ENCODE measurements around the gene TNK2. TPM values are rescaled to one million over a fixed set of nuclear protein-coding genes. Genes with fewer than 3 reads are reported as not detected.

The TNK2 gene
- total and polyA plus RNA-seq, 2 of the 13 experiments (the other 11 are each of a cell fraction or from before 2014, with no cell fraction given), result 4.6 to 5.8 TPM

DNA sequence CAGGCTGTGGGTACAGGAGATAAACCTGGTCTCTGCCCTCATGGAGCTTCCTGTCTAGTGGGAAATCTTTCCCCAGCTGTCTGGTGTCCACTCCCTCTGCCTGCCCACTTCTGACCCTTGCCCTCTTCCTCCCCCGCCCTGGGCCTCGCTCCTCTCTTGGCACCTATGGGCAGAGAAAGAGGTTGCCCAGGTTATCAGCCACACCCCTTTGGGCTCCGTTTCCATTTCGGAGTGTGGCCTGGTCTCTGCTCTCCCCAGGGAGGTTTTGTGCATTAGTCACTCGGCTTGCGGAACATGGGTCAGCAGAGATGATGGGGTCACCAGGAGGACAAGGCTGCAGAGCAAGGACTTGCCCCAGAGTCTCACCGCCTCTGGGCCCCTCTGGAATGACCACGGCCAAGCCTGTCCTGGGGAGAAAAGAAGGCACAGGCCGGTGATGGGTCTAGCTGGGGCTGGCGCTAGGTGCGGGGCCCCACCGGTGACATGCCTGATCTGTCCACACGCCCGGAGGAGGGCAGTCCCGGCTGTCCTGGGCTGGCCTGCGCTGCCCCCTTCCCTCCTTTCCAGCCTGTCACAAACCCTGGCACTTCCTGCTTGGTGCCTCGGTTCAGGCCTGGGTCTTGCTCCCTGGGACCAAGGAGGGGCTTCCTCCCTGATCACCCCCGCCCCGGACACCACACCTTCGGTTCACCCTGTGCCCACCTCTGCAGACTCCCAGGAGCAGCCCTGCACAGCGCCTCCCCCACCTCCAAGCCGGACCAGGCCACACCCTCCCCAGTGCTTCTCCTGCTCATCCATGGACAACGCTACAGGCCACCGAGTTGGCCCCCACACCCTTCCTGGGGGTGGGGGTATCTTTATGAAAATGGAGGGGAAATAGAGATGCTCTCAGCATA is 61.0 kb downstream of the TNK2 start (continued):
- TF ChIP-seq ZNF776 (CRISPR knock-in tag; IDR thresholded peaks at IDR 0.05), result no peak
- TF ChIP-seq KLF12 (CRISPR knock-in tag; IDR thresholded peaks at IDR 0.05; ENCODE audit: borderline replicate concordance), result no peak
- TF ChIP-seq, protein P1, sequence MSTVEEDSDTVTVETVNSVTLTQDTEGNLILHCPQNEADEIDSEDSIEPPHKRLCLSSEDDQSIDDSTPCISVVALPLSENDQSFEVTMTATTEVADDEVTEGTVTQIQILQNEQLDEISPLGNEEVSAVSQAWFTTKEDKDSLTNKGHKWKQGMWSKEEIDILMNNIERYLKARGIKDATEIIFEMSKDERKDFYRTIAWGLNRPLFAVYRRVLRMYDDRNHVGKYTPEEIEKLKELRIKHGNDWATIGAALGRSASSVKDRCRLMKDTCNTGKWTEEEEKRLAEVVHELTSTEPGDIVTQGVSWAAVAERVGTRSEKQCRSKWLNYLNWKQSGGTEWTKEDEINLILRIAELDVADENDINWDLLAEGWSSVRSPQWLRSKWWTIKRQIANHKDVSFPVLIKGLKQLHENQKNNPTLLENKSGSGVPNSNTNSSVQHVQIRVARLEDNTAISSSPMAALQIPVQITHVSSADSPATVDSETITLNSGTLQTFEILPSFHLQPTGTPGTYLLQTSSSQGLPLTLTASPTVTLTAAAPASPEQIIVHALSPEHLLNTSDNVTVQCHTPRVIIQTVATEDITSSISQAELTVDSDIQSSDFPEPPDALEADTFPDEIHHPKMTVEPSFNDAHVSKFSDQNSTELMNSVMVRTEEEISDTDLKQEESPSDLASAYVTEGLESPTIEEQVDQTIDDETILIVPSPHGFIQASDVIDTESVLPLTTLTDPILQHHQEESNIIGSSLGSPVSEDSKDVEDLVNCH (CRISPR knock-in tag; IDR thresholded peaks at IDR 0.05), result no peak
- TF ChIP-seq AKAP8 (CRISPR knock-in tag; IDR thresholded peaks at IDR 0.05), result no peak
- no peak for TF ChIP-seq ZNF431 (CRISPR knock-in tag; IDR thresholded peaks at IDR 0.05; ENCODE audit: borderline replicate concordance, low read depth)
- TF ChIP-seq KAT8 (CRISPR knock-in tag; IDR thresholded peaks at IDR 0.05), result 0 out of 2 replicates have a peak, but pooled peaks have one; percentile 22
- TF ChIP-seq ZNF773 (CRISPR knock-in tag; IDR thresholded peaks at IDR 0.05; ENCODE audit: borderline replicate concordance), result no peak
- no peak for TF ChIP-seq ZMYM3 (CRISPR knock-in tag; IDR thresholded peaks at IDR 0.05)
- TF ChIP-seq SRY (CRISPR knock-in tag; IDR thresholded peaks at IDR 0.05), result no peak
- no peak for TF ChIP-seq RAD21 (CRISPR knock-in tag; IDR thresholded peaks at IDR 0.05)
- no peak for TF ChIP-seq CREM (IDR thresholded peaks at IDR 0.05)
- no peak for TF ChIP-seq CREM (CRISPR knock-in tag; IDR thresholded peaks at IDR 0.05)
- TF ChIP-seq FOXA1 (IDR thresholded peaks at IDR 0.05), result no peak
- no peak for TF ChIP-seq FOXA1 (CRISPR knock-in tag; IDR thresholded peaks at IDR 0.05)
- TF ChIP-seq SRF (IDR thresholded peaks at IDR 0.05; ENCODE audit: low read depth, low read length), result no peak
- TF ChIP-seq SMAD1 (CRISPR knock-in tag; IDR thresholded peaks at IDR 0.05; ENCODE audit: borderline replicate concordance, low read depth), result no peak
- TF ChIP-seq ZNF292 (CRISPR knock-in tag; IDR thresholded peaks at IDR 0.05; ENCODE audit: borderline replicate concordance, low read depth), result 0 out of 2 replicates have a peak, but pooled peaks have one; percentile 39
- TF ChIP-seq FOSL1 (CRISPR knock-in tag; IDR thresholded peaks at IDR 0.05; ENCODE audit: borderline replicate concordance), result peak; percentile 85
- no peak for TF ChIP-seq NFE2L1 (CRISPR knock-in tag; IDR thresholded peaks at IDR 0.05; ENCODE audit: borderline replicate concordance)
- no peak for TF ChIP-seq TRIM24 (CRISPR knock-in tag; IDR thresholded peaks at IDR 0.05)
- no peak for TF ChIP-seq CHD2 (IDR thresholded peaks at IDR 0.05; ENCODE audit: low read depth, low read length)
- no peak for TF ChIP-seq MTF1 (CRISPR knock-in tag; IDR thresholded peaks at IDR 0.05)
- peak; percentile 22; the same call in 1 of the 2 replicates for TF ChIP-seq GATAD2A (CRISPR knock-in tag; IDR thresholded peaks at IDR 0.05)
- TF ChIP-seq, protein P2, sequence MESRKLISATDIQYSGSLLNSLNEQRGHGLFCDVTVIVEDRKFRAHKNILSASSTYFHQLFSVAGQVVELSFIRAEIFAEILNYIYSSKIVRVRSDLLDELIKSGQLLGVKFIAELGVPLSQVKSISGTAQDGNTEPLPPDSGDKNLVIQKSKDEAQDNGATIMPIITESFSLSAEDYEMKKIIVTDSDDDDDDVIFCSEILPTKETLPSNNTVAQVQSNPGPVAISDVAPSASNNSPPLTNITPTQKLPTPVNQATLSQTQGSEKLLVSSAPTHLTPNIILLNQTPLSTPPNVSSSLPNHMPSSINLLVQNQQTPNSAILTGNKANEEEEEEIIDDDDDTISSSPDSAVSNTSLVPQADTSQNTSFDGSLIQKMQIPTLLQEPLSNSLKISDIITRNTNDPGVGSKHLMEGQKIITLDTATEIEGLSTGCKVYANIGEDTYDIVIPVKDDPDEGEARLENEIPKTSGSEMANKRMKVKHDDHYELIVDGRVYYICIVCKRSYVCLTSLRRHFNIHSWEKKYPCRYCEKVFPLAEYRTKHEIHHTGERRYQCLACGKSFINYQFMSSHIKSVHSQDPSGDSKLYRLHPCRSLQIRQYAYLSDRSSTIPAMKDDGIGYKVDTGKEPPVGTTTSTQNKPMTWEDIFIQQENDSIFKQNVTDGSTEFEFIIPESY (CRISPR knock-in tag; IDR thresholded peaks at IDR 0.05), result no peak
- TF ChIP-seq ELF4 (CRISPR knock-in tag; IDR thresholded peaks at IDR 0.05; ENCODE audit: borderline replicate concordance), result no peak
- TF ChIP-seq ZNF335 (CRISPR knock-in tag; IDR thresholded peaks at IDR 0.05), result 0 out of 2 replicates have a peak, but pooled peaks have one; percentile 41
- no peak for TF ChIP-seq ATAD3A (CRISPR knock-in tag; IDR thresholded peaks at IDR 0.05)
- TF ChIP-seq ZNF674 (CRISPR knock-in tag; IDR thresholded peaks at IDR 0.05; ENCODE audit: low read depth), result no peak
- TF ChIP-seq BRD4 (CRISPR knock-in tag; IDR thresholded peaks at IDR 0.05), result no peak
